Measurements from ENCODE around the gene S100A11. TPM values are rescaled to one million over a fixed set of nuclear protein-coding genes. Genes with fewer than 3 reads are reported as not detected.

The S100A11 gene
- total RNA-seq, 1 experiment from 2014 or later, result 474 TPM

DNA sequence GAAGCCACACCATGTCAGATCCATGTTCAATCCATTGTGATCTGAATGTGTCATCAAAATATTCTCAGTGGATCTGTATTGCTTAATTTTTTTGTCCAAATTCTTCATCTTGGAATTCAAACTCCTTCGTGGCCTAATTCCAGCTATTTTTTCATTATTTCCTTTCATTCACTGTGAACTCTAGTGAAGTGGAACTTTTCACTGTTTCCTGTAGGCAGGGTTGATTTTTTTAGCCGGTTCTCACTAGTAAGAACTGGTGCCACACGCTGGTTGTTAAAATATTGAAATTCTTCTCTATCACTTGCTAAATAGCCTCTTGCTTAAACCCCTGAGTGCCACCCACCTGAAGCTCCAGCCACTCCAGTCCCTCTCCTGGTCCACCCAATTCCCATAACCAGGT, 7.6 kb upstream of the S100A11 start:
- Histone ChIP-seq H3K9me3 (ENCODE audit: control insufficient read depth, insufficient read depth, low read depth, low read length) (peaks cover 9% of the 10 kb centered on the region; the same call in 1 of the 2 replicates), H3K36me3 (ENCODE audit: control insufficient read depth, insufficient read depth, low read length) (no peaks in the 10 kb centered on the region), H3K4me1 (ENCODE audit: control insufficient read depth, insufficient read depth, low read length) (peaks cover 20% of the 10 kb centered on the region), H3K27ac (ENCODE audit: low read length) (no peak overlapping the region; the same call in 1 of the 2 replicates), H3K4me3 (ENCODE audit: low read depth in 2 of 2, low read length in 2 of 2) (no peak overlapping the region), H3K27me3 (ENCODE audit: control insufficient read depth, insufficient read depth, low read length) (no peaks in the 10 kb centered on the region)
- TF ChIP-seq POLR2AphosphoS5 (IDR thresholded peaks at IDR 0.05; ENCODE audit: low read depth, low read length), result no peak
- TF ChIP-seq TCF7L2 (IDR thresholded peaks at IDR 0.05; ENCODE audit: low read depth, low read length), result no peak
- no peak for TF ChIP-seq SIN3A (IDR thresholded peaks at IDR 0.05; ENCODE audit: borderline replicate concordance, insufficient read depth, low read depth, low read length)
- TF ChIP-seq, protein P1, sequence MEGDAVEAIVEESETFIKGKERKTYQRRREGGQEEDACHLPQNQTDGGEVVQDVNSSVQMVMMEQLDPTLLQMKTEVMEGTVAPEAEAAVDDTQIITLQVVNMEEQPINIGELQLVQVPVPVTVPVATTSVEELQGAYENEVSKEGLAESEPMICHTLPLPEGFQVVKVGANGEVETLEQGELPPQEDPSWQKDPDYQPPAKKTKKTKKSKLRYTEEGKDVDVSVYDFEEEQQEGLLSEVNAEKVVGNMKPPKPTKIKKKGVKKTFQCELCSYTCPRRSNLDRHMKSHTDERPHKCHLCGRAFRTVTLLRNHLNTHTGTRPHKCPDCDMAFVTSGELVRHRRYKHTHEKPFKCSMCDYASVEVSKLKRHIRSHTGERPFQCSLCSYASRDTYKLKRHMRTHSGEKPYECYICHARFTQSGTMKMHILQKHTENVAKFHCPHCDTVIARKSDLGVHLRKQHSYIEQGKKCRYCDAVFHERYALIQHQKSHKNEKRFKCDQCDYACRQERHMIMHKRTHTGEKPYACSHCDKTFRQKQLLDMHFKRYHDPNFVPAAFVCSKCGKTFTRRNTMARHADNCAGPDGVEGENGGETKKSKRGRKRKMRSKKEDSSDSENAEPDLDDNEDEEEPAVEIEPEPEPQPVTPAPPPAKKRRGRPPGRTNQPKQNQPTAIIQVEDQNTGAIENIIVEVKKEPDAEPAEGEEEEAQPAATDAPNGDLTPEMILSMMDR (IDR thresholded peaks at IDR 0.05), result no peak
- TF ChIP-seq REST (IDR thresholded peaks at IDR 0.05; ENCODE audit: insufficient read depth in 1 of 2, low read depth in 2 of 2, low read length in 1 of 2), result no peak
- no TSS peak for BruUV-seq (replicated peaks)
- POLR2A ChIA-PET, result no interaction called here
- in situ Hi-C loops (cut with HindIII; ENCODE audit: low pct_unique_long_range_greater_than_20kb, low sequenced_read_pairs) (no loop called here), intact Hi-C loops (cut with micrococcal nuclease; ENCODE audit: unreplicated experiment) (no loop called here)
- DNase-seq (ENCODE audit: low read depth, low spot score) (no peak), ATAC-seq (no peak)
- CTCF ChIA-PET, result no interaction called here

GRCh38 chr1:152043870-152044269, 7.1 kb upstream of the S100A11 start:
- POLR2A ChIA-PET, result no interaction called here
- CTCF ChIA-PET, result no interaction called here
- ATAC-seq, result no peak
- H3K9me3 ChIP-seq (ENCODE audit: control insufficient read depth, insufficient read depth, low read depth, low read length), result peaks cover 9% of the 10 kb centered on the region; the same call in 1 of the 2 replicates
- DNase-seq (ENCODE audit: low read depth, low spot score), result no peak
- no peak overlapping the region for H3K4me3 ChIP-seq (ENCODE audit: low read depth in 2 of 2, low read length in 2 of 2)
- no peak for TF ChIP-seq SIN3A (IDR thresholded peaks at IDR 0.05; ENCODE audit: borderline replicate concordance, insufficient read depth, low read depth, low read length)
- TF ChIP-seq, protein P1 (IDR thresholded peaks at IDR 0.05), result no peak
- no peak for TF ChIP-seq REST (IDR thresholded peaks at IDR 0.05; ENCODE audit: insufficient read depth in 1 of 2, low read depth in 2 of 2, low read length in 1 of 2)
- no peak for TF ChIP-seq POLR2AphosphoS5 (IDR thresholded peaks at IDR 0.05; ENCODE audit: low read depth, low read length)
- TF ChIP-seq TCF7L2 (IDR thresholded peaks at IDR 0.05; ENCODE audit: low read depth, low read length), result no peak
- H3K36me3 ChIP-seq (ENCODE audit: control insufficient read depth, insufficient read depth, low read length), result no peaks in the 10 kb centered on the region
- intact Hi-C loops (cut with micrococcal nuclease; ENCODE audit: unreplicated experiment), result no loop called here
- no peaks in the 10 kb centered on the region for H3K27me3 ChIP-seq (ENCODE audit: control insufficient read depth, insufficient read depth, low read length)
- BruUV-seq (replicated peaks), result no TSS peak
- H3K27ac ChIP-seq (ENCODE audit: low read length), result no peak overlapping the region
- peaks cover 15% of the 10 kb centered on the region for H3K4me1 ChIP-seq (ENCODE audit: control insufficient read depth, insufficient read depth, low read length)
- in situ Hi-C loops (cut with HindIII; ENCODE audit: low pct_unique_long_range_greater_than_20kb, low sequenced_read_pairs), result no loop called here
